Stimulated activated CD8-positive, alpha-beta memory T cell treated with anti-CD3 and anti-CD28 coated beads, Interleukin-2, amount 100 ng/mL, for 1 hour (primary cell): ENCODE measurements around the gene TOP2A.
"Not testable (repeated sequence)": the region's sequence is repeated elsewhere in the genome, so short reads cannot be mapped to it uniquely, and the experiment has no call there.

Source experiments
- DNase-seq, 2 donors: peaks; one replicate each; pipeline ENCODE4 v3.0.0-alpha.2; 2020; ENCODE audit warnings: low read depth in 2 of 2

The TOP2A gene

DNA sequence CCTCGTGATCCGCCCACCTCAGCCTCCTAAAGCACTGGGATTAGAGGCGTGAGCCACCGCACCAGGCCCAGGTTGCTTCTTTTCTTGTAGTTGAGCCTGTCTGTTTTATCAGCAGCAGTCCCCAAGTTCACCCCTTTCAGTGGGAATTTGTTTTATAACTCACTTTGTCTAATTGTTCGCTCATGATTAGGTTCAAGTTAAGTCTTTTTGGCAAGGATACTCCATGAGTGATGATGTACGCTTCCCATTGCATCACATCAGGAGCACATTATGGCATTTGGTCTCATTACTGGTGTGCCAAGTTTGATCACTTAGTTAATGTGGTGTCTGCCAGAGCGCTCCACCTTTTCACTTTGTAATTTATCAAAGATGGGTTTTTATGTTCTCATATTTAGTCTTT lies 38.7 kb downstream of the TOP2A start:
- DNase-seq: no peak

DNA sequence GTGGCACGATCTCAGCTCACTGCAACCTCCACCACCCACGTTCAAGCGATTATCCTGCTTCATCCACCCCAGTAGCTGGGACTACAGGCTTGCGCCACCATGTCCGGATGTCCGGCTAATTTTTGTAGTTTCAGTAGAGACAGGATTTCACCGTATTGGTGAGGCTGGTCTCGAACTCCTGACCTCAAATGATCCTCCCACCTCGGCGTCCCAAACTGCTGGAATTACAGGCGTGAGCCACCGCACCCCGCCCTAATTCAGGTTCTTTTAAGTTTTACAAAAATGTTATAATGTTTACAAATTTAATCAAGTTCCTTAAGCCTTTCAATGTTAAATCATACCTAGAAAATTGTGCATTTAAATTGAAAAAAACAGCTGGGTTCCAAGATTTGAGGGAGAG lies 39.9 kb downstream of the TOP2A start:
- DNase-seq: no peak

DNA sequence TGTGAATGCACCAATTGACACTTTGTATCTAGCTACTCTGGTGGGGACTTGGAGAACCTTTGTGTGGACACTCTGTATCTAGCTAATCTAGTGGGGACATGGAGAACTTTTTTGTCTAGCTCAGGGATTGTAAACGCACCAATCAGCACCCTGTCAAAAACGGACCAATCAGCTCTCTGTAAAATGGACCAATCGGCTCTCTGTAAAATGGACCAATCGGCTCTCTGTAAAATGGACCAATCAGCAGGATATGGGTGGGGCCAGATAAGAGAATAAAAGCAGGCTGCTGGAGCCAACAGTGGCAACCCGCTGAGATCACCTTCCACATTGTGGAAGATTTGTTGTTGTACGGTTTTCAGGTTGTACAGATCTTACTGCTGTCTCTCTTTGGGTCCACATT lies 41.2 kb downstream of the TOP2A start:
- not testable (repeated sequence) for DNase-seq

DNA sequence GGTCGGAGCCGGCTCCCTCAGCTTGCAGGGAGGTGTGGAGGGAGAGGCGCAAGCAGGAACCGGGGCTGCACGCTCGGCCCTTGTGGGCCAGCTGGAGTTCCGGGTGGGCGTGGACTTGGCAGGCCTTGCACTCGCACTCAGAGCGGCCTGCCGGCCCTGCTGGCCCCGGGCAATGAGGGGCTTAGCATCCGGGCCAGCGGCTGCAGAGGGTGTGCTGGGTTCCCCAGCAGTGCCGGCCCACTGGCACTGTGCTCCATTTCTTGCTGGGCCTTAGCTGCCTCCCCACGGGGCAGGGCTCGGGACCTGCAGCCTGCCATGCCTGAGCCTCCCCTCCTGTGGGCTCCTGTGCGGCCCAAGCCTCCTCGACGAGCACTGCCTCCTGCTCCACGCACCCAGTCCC lies 41.9 kb downstream of the TOP2A start:
- not testable (repeated sequence) for DNase-seq

DNA sequence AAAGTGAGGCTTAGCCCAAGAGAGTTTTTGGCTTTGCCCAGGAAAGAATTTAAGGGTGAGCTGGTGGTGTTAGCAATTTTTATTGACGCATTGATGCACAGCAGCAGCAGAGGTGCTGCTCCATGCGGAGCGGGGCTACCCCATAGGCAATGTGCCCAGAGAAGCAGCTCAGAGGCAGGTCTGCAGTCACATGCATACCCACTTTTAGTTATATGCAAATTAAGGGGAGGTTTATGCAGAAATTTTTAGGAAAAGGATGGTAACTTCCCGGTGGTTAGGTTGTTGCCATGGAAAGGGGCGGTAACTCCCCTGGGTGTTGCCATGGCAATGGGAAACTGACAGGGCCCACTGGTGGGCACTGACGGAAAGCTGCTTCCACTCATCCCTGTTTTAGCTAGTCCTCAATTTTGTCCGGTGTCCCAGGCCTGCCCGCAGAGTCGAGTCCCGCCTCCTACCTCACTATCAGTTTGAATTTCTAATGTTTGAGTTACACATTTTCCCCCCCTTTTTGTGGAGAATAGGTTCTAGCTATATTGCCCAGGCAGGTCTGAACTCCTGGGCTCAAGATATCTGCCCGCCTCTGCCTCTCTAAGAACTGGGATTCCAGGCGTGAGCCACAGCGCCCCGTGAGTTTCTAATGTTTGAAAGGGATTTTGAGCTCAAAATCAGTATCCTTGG lies 42.7 kb downstream of the TOP2A start:
- DNase-seq: no peak

DNA sequence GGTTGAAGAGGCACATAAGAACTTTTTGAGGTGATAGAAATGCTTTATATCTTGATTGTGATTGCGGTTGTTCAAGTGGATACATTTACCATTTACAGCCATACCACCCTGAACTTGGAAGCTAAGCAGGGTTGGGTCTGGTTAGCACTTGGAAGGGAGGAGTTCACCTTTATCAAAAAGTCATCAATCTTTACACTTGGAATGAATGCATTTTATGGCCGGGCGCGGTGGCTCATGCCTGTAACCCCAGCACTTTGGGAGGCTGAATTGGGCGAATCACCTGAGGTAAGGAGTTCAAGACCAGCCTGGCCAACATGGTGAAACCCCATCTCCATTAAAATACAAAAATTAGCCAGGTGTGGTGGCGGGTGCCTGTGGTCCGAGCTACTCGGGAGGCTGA lies 43.7 kb downstream of the TOP2A start:
- DNase-seq: no peak

DNA sequence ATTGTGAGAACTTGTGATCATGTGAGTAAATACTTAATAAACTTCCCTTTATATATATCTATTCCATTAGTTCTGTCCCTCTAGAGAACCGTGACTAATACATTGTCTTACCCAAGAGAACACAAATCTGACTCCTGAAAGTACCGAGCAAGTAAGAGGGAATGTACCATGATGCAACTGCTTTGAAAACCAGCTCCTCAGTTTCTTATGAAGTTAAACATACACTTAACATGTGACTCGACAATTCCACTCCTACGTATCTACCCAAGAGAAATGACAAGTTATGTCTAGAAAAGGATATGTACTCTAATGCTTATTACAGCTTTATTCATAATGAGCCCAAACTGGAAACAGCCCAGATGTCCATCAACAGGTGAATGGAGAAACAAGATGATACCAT lies 44.4 kb downstream of the TOP2A start:
- no peak for DNase-seq

DNA sequence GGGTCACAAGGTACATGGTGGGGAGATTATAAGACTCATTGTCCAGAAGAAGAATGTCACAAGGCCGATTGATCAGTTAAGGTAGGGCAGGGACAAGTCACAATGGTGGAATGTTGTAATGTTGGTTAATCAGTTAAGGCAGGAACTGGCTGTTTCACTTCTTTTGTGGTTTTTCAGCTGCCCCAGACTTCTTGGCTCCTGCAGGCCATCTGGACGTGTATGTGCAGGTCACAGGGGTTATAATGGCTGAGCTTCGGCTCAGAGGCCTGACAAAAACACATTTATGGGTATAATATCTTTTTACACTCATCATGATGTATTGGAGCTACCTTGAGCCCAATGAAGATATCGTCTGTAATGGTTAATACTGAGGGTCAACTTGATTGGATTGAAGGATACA lies 45.1 kb downstream of the TOP2A start:
- DNase-seq: not testable (repeated sequence)

DNA sequence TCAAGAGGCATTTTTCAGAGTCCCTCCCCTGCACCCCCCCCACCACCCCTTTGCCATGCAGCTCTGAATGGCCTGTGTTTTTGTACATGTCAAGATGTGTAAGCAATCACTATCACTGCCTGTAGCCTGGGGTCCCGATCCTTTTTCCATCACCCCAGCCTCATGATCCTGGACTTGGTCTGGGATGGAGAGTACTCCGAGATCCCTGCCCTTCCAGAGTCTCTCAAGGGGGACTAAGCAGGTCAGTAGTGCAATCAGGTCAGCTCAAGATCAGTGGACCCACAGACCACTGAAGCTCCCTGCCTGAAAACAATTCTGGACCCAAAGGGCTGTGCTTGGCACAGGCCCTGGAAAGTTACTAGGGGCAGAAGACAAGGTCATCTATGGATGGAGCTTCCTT lies 45.7 kb downstream of the TOP2A start:
- DNase-seq: no peak

DNA sequence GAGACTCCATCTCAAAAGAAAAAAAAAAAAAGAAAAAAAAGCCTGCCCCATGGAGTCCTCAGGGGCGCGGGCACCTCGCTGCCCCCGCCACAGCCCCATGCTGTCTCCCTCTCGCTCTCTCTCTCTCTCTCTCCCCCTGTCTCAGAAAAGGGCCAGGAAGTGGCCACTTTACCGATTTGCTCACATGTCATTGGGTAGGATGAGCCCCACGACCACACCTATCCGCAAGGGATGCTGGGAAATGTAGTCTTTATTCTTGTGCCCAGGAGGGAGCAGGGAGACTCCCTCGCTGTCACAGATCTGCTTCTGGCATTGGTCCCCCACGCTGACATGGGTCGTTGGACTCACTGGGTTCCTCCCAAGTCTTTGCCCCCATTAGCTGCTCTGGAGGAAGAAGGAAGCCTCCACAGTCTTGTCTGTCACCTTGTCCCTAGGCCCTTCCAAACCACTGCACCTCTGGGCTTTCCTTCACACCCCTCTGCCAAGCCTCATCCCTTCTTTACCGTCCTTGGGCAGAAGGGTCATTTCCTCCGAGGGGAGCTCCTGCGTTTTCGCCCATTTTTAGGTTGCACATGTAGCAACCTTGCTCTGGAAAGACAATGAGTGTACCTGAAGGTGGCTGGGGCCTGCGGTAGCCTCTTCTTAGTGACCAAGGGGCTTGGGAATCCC lies 46.3 kb downstream of the TOP2A start:
- DNase-seq: no peak

DNA sequence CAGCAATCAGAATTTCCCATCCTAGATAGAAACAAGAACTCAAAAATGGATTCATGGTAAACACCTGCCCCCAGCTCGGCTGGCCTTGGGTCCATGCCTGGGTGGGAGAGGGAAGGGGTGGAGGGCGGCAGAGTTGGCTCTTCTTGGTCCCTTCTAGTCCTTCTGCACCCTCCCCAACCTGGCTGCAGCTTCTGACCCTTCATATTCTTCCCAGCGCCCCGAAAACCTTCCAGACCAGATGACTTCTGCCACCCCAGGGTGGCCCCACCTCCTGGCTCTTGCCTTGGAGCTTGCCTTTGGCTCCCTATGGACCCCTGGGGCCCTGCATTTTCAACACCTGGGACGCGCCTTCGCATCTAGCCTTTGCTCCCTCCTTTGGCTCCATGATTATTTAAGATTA lies 47.8 kb downstream of the TOP2A start:
- no peak for DNase-seq

DNA sequence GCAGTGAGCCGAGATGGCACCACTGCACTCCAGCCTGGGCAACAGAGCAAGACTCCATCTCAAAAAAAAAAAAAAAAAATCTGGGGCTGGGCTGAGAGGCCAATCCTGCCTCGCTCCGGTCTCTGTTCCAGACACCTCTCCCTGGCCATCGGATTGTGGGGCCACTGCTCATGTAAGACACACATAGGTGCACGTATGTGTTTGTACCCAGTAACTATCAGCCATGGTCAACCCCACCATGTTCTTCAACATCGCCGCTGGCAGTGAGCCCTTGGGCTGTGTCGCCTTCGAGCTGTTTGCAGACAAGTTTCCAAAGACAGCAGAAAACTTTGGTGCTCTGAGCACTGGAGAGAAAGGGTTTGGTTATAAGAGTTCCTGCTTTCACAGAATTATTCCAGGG lies 50.0 kb downstream of the TOP2A start:
- DNase-seq: not testable (repeated sequence)

DNA sequence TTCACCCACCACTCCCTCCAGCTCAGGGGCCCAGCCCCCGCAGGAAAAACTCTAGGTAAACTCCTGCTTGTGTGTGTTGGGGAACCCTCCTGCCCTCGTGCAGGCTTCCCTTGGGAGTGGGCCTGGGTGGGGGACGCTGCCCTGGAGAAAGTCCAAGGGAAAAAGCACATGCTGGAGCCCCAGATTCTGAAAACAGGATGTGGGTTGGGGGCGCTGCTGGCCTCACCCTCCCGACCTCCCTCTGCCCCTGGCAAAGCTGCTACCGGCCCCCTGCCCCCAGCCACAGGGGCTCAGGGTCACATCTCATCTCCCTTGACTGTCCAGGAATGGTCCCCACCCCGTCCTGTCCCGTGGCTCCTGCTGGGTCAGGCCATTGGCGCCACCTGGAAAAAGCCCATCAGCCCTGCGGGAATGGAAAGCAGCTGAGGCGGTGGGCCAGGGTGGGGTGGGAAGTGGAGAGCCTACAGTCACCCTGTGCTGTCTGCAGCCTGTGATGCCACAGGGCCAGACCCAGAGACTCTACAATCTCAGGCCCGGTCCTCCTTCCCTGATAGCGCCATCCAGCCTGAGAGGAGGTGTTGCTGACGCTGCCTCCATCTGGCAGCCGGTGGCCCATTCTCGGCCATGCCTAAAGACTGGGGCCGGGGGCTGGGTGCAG lies 50.7 kb downstream of the TOP2A start:
- no peak for DNase-seq

DNA sequence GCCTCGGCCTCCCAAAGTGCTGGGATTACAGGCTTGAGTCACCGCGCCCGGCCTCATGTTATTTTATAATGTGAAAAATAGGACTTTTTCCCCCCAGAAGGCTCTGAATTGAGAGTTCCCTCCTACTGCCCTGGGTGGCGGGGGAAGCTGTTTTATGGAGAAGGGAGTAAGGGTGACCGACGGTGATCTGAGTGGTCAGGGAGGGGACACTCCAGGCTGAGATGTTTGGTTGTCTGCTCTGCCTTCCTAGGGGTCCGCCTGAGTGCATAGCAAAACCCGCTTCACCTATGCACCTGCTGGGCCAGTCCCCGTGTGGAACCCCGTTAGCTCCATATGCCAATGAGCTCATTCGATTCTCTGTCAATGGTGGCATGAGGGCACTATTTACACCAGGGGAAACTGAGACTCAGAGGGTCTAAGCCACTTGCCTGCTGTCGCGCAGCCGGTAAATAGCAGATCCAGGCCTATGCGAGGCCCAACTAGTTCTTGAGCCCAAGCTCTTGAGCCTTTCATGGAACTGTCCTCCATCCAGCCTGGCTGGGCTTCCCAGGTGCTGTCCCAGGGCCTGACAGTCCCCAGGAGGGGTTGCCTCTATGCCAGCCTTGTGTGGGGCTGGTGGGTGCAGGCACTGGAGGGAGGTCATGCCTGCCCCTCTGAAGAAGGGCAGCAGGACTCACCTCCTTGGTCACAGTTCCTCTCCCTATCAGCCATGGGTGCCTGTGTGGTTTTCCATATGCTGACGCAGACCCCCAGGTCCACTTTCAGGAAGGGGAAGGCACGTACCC lies 51.4 kb downstream of the TOP2A start:
- no peak for DNase-seq

DNA sequence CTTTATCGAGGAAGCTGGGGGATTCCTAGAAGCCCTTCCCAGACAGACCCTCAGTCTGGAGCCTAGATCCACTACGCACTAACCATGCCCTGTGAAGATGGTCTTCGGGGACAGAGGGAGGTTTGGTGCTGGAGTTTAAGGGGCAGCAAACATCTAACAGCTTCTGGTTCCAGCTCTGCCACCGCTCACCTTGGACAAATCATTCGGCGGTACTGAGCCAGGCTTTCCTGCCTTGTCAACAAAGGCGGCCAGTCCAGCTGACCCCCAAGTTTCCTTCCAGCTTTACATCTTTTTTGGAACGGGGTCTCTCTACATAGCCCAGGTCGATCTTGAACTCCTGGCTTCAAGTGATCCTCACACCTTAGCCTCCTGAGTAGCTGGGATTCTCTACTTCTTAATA lies 52.8 kb downstream of the TOP2A start:
- DNase-seq: no peak

DNA sequence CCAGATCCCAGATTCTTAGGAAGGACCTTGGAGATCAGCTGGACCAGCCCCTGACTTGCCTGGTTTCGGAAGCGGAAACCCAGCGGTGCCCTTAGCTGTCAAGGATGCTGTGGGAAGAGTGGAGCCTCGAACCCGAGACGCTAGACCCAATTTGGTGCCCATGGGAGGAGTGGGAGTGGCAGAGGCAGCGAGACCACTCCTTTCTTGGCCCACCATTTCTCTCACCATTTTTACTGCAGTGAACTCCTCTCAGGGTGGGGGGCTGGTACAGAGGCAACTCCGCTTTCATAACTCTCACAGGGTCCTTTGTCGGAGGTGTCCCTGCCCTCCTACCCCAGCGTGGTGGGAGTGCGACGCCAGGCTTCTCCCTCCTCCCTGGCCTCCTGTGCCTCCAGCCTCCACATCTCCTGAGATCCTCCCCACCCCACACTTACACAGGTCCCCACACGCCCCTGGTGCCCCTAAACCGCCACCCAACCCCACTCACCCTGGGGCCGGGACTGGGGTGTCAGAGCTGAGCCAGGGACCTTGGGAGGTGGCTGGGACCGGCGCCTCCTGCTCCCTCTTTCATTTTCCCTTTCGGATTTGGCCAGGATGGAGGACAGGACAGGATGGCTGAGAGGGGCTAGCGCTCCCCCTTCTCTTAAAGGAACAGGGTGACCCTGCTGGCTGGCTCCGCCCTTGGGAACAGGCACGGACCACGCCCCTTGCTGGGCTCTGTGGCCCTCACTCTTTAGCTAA lies 53.4 kb downstream of the TOP2A start, which contains the start of gene GJD3:
GJD3 (minus strand) TSS at position 617 of the 741 bp plus-strand sequence. CDS start 922 bp downstream, outside the sequence.
- no peak for DNase-seq

DNA sequence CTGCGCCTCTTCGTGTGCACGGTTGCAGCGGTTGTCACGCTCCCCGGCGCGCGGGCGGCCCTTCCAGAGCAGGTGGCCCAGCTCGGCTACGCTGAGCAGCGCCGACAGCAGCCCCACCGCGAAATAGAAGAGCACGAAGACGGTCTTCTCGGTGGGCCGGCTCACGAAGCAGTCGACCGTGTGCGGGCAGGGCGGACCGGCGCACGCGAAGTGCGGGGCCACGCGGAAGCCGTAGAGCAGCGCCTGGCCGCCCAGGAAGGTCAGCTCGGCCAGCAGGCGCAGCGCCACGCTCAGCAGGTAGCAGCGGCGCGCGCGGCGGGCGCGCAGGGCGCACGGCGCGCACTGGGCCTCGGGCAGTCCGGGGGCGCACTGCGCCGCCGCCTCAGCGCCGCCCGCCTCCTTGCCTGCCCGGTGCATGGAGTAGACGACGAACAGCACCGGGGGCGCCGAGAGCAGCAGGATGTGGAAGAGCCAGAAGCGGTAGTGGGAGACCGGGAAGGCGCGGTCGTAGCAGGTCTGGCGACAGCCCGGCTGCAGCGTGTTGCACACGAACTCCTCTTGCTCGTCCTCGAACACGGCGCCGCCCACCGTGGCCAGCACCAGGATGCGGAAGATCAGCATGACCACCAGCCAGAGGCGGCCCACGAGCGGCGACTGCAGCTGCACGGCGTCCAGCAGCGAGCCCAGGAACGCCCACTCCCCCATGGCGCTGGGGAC lies 54.4 kb downstream of the TOP2A start:
- DNase-seq: no peak

DNA sequence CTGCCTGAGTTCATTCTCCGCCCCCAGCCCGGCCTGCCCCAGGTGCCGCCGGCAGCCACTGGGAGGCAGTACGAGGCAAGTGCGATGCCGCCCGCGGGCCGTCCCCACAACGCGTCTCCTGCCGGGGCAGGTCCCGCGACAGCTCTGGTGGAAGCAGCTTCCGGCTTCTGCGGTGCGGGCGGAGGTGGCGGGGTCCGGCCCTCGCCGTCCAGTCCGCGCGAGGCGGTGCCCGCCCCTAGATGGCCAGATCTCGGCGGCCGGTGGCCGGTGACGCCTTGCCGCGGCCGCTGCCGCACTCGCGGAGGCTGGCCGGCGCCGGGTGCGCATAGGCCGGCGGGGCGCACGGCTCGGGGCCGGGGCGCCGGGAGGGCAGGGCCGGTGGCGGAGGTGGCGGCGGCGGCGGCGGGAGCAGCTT lies 55.0 kb downstream of the TOP2A start:
- DNase-seq: peak; percentile 41 to 57

DNA sequence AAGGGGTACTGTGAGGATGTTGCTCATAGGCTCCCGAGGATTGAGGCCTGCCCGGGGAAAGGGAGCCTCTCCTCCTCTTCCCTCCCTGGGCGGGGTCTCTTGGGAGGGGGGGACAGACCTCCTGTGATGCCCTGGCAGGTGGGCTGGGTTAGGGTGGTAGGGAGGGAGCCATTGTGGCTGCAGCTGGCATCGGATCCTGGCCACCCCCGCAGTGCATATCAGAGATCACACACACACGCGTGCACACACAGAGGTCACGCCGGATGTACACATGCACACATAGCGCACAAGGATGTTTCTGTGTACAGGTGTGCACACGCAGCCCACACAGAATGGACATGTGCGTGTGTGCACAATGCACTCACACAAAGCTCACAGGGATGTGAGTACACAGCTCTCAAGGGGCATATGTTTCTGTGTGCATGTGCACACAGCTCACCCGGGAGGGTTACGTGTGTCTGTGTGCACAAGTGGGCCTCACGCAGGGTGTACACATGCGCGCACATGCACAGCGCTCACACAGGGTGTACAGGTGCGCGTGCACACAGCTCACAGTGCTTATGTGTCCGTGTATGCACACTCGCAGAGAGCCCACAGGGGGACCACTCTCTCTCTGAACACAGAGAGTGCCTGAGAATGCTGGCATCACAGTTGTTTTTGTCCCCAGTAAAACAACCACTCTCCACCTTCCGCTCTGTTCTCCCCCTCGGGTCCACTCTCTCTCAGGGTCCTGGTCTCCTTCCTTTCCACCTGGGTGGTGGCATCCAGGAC lies 55.6 kb downstream of the TOP2A start:
- no peak for DNase-seq
